Neural cell (in vitro differentiated cells): ENCODE data around the gene PCLO. TPM values are rescaled to one million over a fixed set of nuclear protein-coding genes. Genes with fewer than 3 reads are reported as not detected.

ENCODE experiments used
- H2AFZ ChIP-seq: fragments of 200-600, 300-800 bp; sonication (generic), shearing (Covaris generic); 2 replicates; pipeline ENCODE4 v1.6.0; 2014; ENCODE audit warnings: low read depth, mild to moderate bottlenecking, antibody characterized with exemption, low read length, moderate library complexity
- H3F3A ChIP-seq: fragments of 200-600 bp; shearing (Covaris generic); 2 replicates; pipeline ENCODE4 v1.6.1; 2016; ENCODE audit warnings: mild to moderate bottlenecking, moderate library complexity, mixed read lengths, antibody characterized with exemption, low read length; ENCODE audit not compliant: insufficient read depth, poor library complexity, severe bottlenecking
- H3K27ac ChIP-seq: fragments of 200-600, 300-800 bp; sonication (generic), shearing (Covaris generic); 2 replicates; pipeline ENCODE4 v1.5.1; 2014; ENCODE audit warnings: mild to moderate bottlenecking, low read length, moderate library complexity
- H3K27me3 ChIP-seq: fragments of 300-800, 200-600 bp; sonication (generic), shearing (Covaris generic); 2 replicates; pipeline ENCODE4 v1.6.0; 2014; ENCODE audit warnings: mild to moderate bottlenecking, low read depth, low read length, moderate library complexity; ENCODE audit not compliant: insufficient read depth
- H3K36me3 ChIP-seq: fragments of 300-800, 200-600 bp; sonication (generic), shearing (Covaris generic); 2 replicates; pipeline ENCODE4 v1.5.1; 2014; ENCODE audit warnings: mild to moderate bottlenecking, antibody characterized with exemption, low read length, moderate library complexity; ENCODE audit not compliant: insufficient read depth
- H3K4me2 ChIP-seq: fragments of 300-800, 200-600 bp; sonication (generic), shearing (Covaris generic); 2 replicates; pipeline ENCODE4 v1.6.0; 2014; ENCODE audit warnings: mild to moderate bottlenecking, low read length
- H3K4me3 ChIP-seq: fragments of 300-800, 200-600 bp; sonication (generic), shearing (Covaris generic); 2 replicates; pipeline ENCODE4 v1.5.1; 2014; ENCODE audit warnings: mild to moderate bottlenecking, low read length, moderate library complexity
- H3K79me2 ChIP-seq: fragments of 200-600 bp; shearing (Covaris generic); replicated peaks from 2 replicates; pipeline ENCODE4 v1.6.0; 2014; ENCODE audit warnings: mild to moderate bottlenecking, low read length, moderate library complexity; ENCODE audit not compliant: insufficient read depth
- H3K9ac ChIP-seq: fragments of 300-800, 200-600 bp; sonication (generic), shearing (Covaris generic); 2 replicates; pipeline ENCODE4 v1.6.1; 2016; ENCODE audit warnings: mild to moderate bottlenecking, low read length, mixed read lengths
- H3K9me2 ChIP-seq: fragments of 200-600 bp; shearing (Covaris generic); 2 replicates; pipeline ENCODE4 v1.6.1; 2016; ENCODE audit warnings: mild to moderate bottlenecking, low read length, mixed read lengths; ENCODE audit not compliant: insufficient read depth
- H3K9me3 ChIP-seq: fragments of 200-600, 300-800 bp; sonication (generic), shearing (Covaris generic); 2 replicates; pipeline ENCODE4 v1.6.1; 2016; ENCODE audit warnings: mild to moderate bottlenecking, mixed run types, low read length, moderate library complexity, mixed read lengths
- H4K20me1 ChIP-seq: fragments of 200-600 bp; shearing (Covaris generic); 2 replicates; pipeline ENCODE4 v1.6.1; 2016; ENCODE audit warnings: mild to moderate bottlenecking, mixed run types; ENCODE audit not compliant: insufficient read depth
- CTCF ChIP-seq: fragments of 450-650 bp; IDR thresholded peaks from 2 replicates; pipeline ENCODE4 v1.5.1; 2014; ENCODE audit warnings: antibody characterized with exemption, mild to moderate bottlenecking, moderate library complexity; ENCODE audit not compliant: poor library complexity, severe bottlenecking
- EP300 ChIP-seq: fragments of 450-650 bp; conservative IDR thresholded peaks from 2 replicates; pipeline ENCODE4 v1.6.1; 2014; ENCODE audit warnings: antibody characterized with exemption, mild to moderate bottlenecking, moderate library complexity; ENCODE audit not compliant: poor library complexity, severe bottlenecking
- EZH2 ChIP-seq: fragments of 200-600, 300-800 bp; shearing (Covaris generic), sonication (generic); IDR thresholded peaks from 2 replicates; pipeline ENCODE4 v1.6.1; 2014; ENCODE audit warnings: antibody characterized with exemption, low read length, borderline replicate concordance, mild to moderate bottlenecking; ENCODE audit not compliant: insufficient read depth, poor library complexity, severe bottlenecking
- MXI1 ChIP-seq: fragments of 450-650 bp; conservative IDR thresholded peaks from 2 replicates; pipeline ENCODE4 v1.6.1; 2014; ENCODE audit warnings: antibody characterized with exemption, mild to moderate bottlenecking; ENCODE audit not compliant: poor library complexity, severe bottlenecking
- POLR2AphosphoS5 ChIP-seq: IDR thresholded peaks from 2 replicates; pipeline ENCODE4 v1.6.1; 2012
- RAD21 ChIP-seq: fragments of 450-650 bp; conservative IDR thresholded peaks from 2 replicates; pipeline ENCODE4 v1.6.1; 2014; ENCODE audit warnings: antibody characterized with exemption, mild to moderate bottlenecking, moderate library complexity
- REST ChIP-seq: IDR thresholded peaks from 2 replicates; pipeline ENCODE4 v1.6.1; 2012; ENCODE audit warnings: borderline replicate concordance
- SMC3 ChIP-seq: fragments of 450-650 bp; conservative IDR thresholded peaks from 2 replicates; pipeline ENCODE4 v1.6.1; 2014; ENCODE audit warnings: antibody characterized with exemption, mild to moderate bottlenecking, moderate library complexity; ENCODE audit not compliant: poor library complexity
- TAF1 ChIP-seq: IDR thresholded peaks from 2 replicates; pipeline ENCODE4 v1.6.1; 2012; ENCODE audit warnings: low read depth
- polyA plus RNA-seq: library from polyadenylated mRNA; depleted of rRNA; stranded (reverse); fragments of >200 nt; gene quantifications from 2 replicates; pipeline ENCODE4 v1.2.3, GENCODE V29; 2014

The PCLO gene
- polyA plus RNA-seq, 1 donor from 2014 or later: 25.5 TPM

- no peak for TF ChIP-seq SMC3
- no peak for TF ChIP-seq TAF1
- no peak for TF ChIP-seq EZH2
- no peak for TF ChIP-seq REST
- no peak for TF ChIP-seq CTCF
- no peak for TF ChIP-seq RAD21
- no peak for TF ChIP-seq EP300
- no peak for TF ChIP-seq MXI1
- TF ChIP-seq POLR2AphosphoS5: no peak
- peaks cover 7% of the 10 kb centered on the region for H3F3A ChIP-seq
- H3K4me3 ChIP-seq: no peak overlapping the region
- H3K4me2 ChIP-seq: no peak overlapping the region
- no peaks in the 10 kb centered on the region for H3K36me3 ChIP-seq
- no peak overlapping the region for H3K27ac ChIP-seq
- no peaks in the 10 kb centered on the region for H3K79me2 ChIP-seq
- H3K27me3 ChIP-seq: no peaks in the 10 kb centered on the region
- H3K9me3 ChIP-seq: no peaks in the 10 kb centered on the region
- H4K20me1 ChIP-seq: no peaks in the 10 kb centered on the region
- no peak overlapping the region for H3K9ac ChIP-seq
- H3K9me2 ChIP-seq: no peaks in the 10 kb centered on the region
- no peak overlapping the region for H2AFZ ChIP-seq
Measured at GRCh38 chr7:82975811-82976468, 186.7 kb downstream of the PCLO start.

- Histone ChIP-seq H2AFZ (no peak overlapping the region), H4K20me1 (no peaks in the 10 kb centered on the region), H3F3A (peaks cover 9% of the 10 kb centered on the region), H3K4me2 (peak overlapping the region; percentile 36), H3K4me3 (peak overlapping the region; percentile 55), H3K27me3 (no peaks in the 10 kb centered on the region), H3K27ac (peak overlapping the region; percentile 85), H3K9me2 (no peaks in the 10 kb centered on the region), H3K36me3 (no peaks in the 10 kb centered on the region), H3K9ac (no peak overlapping the region), H3K9me3 (no peaks in the 10 kb centered on the region), H3K79me2 (no peaks in the 10 kb centered on the region)
- TF ChIP-seq MXI1 (no peak), POLR2AphosphoS5 (peak; percentile 30), EP300 (peak; percentile 65), RAD21 (peak; percentile 19), CTCF (no peak), TAF1 (no peak), EZH2 (no peak), REST (peak; percentile 38), SMC3 (no peak)
Measured at GRCh38 chr7:82972135-82972534, 190.5 kb downstream of the PCLO start.
